HCT116 (cell line): Measurements from ENCODE around the gene ATAD3C. TPM values are rescaled to one million over a fixed set of nuclear protein-coding genes. Genes with fewer than 3 reads are reported as not detected.

Source experiments
- ATAC-seq: fragments of 200-7000 bp; cut with Tn5 transposase; 2 replicates; pipeline ENCODE4 v1.9.1; 2020; ENCODE audit warnings: mild to moderate bottlenecking, moderate library complexity
- BruUV-seq: library from RNA; stranded (reverse); fragments of 400-500 nt; replicated peaks from 2 replicates; lab custom pipeline; 2021; lab: Mats Ljungman, UMichigan
- CTCF ChIA-PET: fragments of 300-600 bp; sonication (Branson Sonifier 250); formaldehyde crosslinking; loops from one replicate; lab custom pipeline; 2021; ENCODE audit warnings: antibody characterized with exemption; lab: Charles Lee
- POLR2A ChIA-PET: fragments of 300-600, 350-600 bp; sonication (Branson Sonifier 250); formaldehyde crosslinking; loops from one replicate; lab custom pipeline; 2021; ENCODE audit warnings: antibody characterized with exemption; lab: Charles Lee
- RAD21 ChIA-PET, 2 experiments: fragments of 300-600 bp; sonication (Branson Sonifier 250); formaldehyde crosslinking; loops; one replicate each; lab custom pipeline; 2023; ENCODE audit warnings: low total read pairs in 2 of 2; ENCODE audit not compliant: uncharacterized antibody in 2 of 2, unreplicated experiment in 2 of 2, low non-redundant PET in 1 of 2; lab: Charles Lee
- DNase-seq: peaks from one replicate; pipeline ENCODE4 v3.0.0-alpha.2; 2010; ENCODE audit warnings: low read depth, low spot score
- H2AFZ ChIP-seq: fragments of 200-600 bp; shearing (Covaris generic), sonication (generic); 2 replicates; pipeline ENCODE4 v1.6.1; 2017; ENCODE audit warnings: low read depth, mixed run types, mixed read lengths, antibody characterized with exemption, low read length; ENCODE audit not compliant: poor library complexity, severe bottlenecking
- H3K27ac ChIP-seq: 2 replicates; pipeline ENCODE4 v1.5.1; 2012; ENCODE audit warnings: low read depth, low read length
- H3K27me3 ChIP-seq: fragments of 200-600 bp; sonication (generic); 2 replicates; pipeline ENCODE4 v1.6.1; 2016; ENCODE audit warnings: mixed run types, low read length, mixed read lengths; ENCODE audit not compliant: insufficient read depth
- H3K36me3 ChIP-seq, 2 experiments: fragments of 200-500 bp in 1 of 2; fragments of 200-600 bp in 1 of 2; sonication (Bioruptor generic) in 1 of 2; sonication (generic) in 1 of 2; 2 replicates each; pipeline versions ENCODE4 v1.5.1 to v1.6.1; 2014 to 2016; ENCODE audit warnings: low read length in 2 of 2, inconsistent platforms in 1 of 2, mixed read lengths in 1 of 2, mixed run types in 1 of 2; ENCODE audit not compliant: insufficient read depth in 2 of 2, control insufficient read depth in 1 of 2
- H3K4me1 ChIP-seq, 2 experiments: fragments of 200-600 bp in 1 of 2; sonication (generic) in 1 of 2; 2 replicates each; pipeline versions ENCODE4 v1.5.1 to v1.6.1; 2012 to 2017; ENCODE audit warnings: low read length in 2 of 2, inconsistent platforms in 1 of 2, mild to moderate bottlenecking in 1 of 2, mixed read lengths in 1 of 2, mixed run types in 1 of 2, moderate library complexity in 1 of 2; ENCODE audit not compliant: insufficient read depth in 2 of 2, control insufficient read depth in 1 of 2
- H3K4me2 ChIP-seq: fragments of 200-600 bp; sonication (generic); 2 replicates; pipeline ENCODE4 v1.6.1; 2017; ENCODE audit warnings: mixed run types, low read length, mixed read lengths
- H3K4me3 ChIP-seq, 2 experiments: fragments of 200-600 bp in 1 of 2; sonication (generic) in 1 of 2; replicated peaks in 1 of 2; 2 replicates each; pipeline ENCODE4 v1.5.1; 2011 to 2016; ENCODE audit warnings: low read length in 2 of 2, control low read depth in 1 of 2, low read depth in 1 of 2, mild to moderate bottlenecking in 1 of 2, mixed read lengths in 1 of 2, mixed run types in 1 of 2
- H3K79me2 ChIP-seq: fragments of 200-600 bp; sonication (generic); 2 replicates; pipeline ENCODE4 v1.6.1; 2017; ENCODE audit warnings: mild to moderate bottlenecking, mixed run types, low read length, moderate library complexity, mixed read lengths; ENCODE audit not compliant: insufficient read depth
- H3K9ac ChIP-seq: fragments of 200-600 bp; sonication (generic); 2 replicates; pipeline ENCODE4 v1.6.1; 2016; ENCODE audit warnings: low read length, mixed read lengths
- H3K9me2 ChIP-seq: fragments of 200-600 bp; sonication (generic), shearing (Covaris generic); 2 replicates; pipeline ENCODE4 v1.6.1; 2017; ENCODE audit warnings: mixed run types, mild to moderate bottlenecking, moderate library complexity; ENCODE audit not compliant: insufficient read depth
- H3K9me3 ChIP-seq, 2 experiments: fragments of 200-500 bp in 1 of 2; fragments of 200-600 bp in 1 of 2; sonication (Bioruptor generic) in 1 of 2; sonication (generic) in 1 of 2; 2 replicates each; pipeline ENCODE4 v1.6.1; 2014 to 2017; ENCODE audit warnings: low read length in 2 of 2, mixed read lengths in 2 of 2, inconsistent platforms in 1 of 2, low read depth in 1 of 2, mild to moderate bottlenecking in 1 of 2, mixed run types in 1 of 2, moderate library complexity in 1 of 2; ENCODE audit not compliant: control insufficient read depth in 1 of 2, insufficient read depth in 1 of 2
- H4K20me1 ChIP-seq: fragments of 200-600 bp; sonication (generic), shearing (Covaris generic); 2 replicates; pipeline ENCODE4 v1.6.1; 2017; ENCODE audit warnings: mixed run types, mild to moderate bottlenecking, moderate library complexity; ENCODE audit not compliant: insufficient read depth
- EGR1 ChIP-seq: IDR thresholded peaks from 2 replicates; pipeline ENCODE4 v1.6.1; 2012; ENCODE audit warnings: low read depth
- EZH2phosphoT487 ChIP-seq: fragments of 200-600 bp; IDR thresholded peaks from 2 replicates; pipeline ENCODE4 v1.6.1; 2018; ENCODE audit warnings: antibody characterized with exemption, borderline replicate concordance
- FOSL1 ChIP-seq: IDR thresholded peaks from 2 replicates; pipeline ENCODE4 v1.6.1; 2012; ENCODE audit warnings: low read depth
- POLR2A ChIP-seq: IDR thresholded peaks from 2 replicates; pipeline ENCODE4 v1.7.0; 2011; ENCODE audit warnings: borderline replicate concordance; ENCODE audit not compliant: insufficient read depth, insufficient read length; ENCODE audit errors: extremely low read depth
- YY1 ChIP-seq: IDR thresholded peaks from 2 replicates; pipeline ENCODE4 v1.6.1; 2011; ENCODE audit warnings: low read length, low read depth, moderate library complexity, mild to moderate bottlenecking; ENCODE audit not compliant: insufficient replicate concordance; ENCODE audit errors: extremely low read depth
- ZFX ChIP-seq: fragments of 450-650 bp; IDR thresholded peaks from 2 replicates; pipeline ENCODE4 v1.6.1; 2017
- ZNF274 ChIP-seq: fragments of 200-500 bp; sonication (Bioruptor generic); IDR thresholded peaks from 2 replicates; pipeline ENCODE4 v1.6.1; 2014; ENCODE audit warnings: mild to moderate bottlenecking, low read depth, low read length, inconsistent platforms
- intact Hi-C: fragments of 100-400 bp; cut with micrococcal nuclease; formaldehyde crosslinking; loops from 2 replicates; pipeline ENCODE4 v1.10.0; 2022
- total RNA-seq: library from RNA; stranded (reverse); gene quantifications from one replicate; pipeline ENCODE4 v1.2.1, GENCODE V29; 2021; ENCODE audit not compliant: unreplicated experiment
- TF ChIP-seq, protein P1 (sequence below): IDR thresholded peaks from 2 replicates; pipeline ENCODE4 v1.6.1; 2012

Gene ATAD3C
- total RNA-seq, 1 experiment from 2014 or later, result 0.61 TPM

DNA sequence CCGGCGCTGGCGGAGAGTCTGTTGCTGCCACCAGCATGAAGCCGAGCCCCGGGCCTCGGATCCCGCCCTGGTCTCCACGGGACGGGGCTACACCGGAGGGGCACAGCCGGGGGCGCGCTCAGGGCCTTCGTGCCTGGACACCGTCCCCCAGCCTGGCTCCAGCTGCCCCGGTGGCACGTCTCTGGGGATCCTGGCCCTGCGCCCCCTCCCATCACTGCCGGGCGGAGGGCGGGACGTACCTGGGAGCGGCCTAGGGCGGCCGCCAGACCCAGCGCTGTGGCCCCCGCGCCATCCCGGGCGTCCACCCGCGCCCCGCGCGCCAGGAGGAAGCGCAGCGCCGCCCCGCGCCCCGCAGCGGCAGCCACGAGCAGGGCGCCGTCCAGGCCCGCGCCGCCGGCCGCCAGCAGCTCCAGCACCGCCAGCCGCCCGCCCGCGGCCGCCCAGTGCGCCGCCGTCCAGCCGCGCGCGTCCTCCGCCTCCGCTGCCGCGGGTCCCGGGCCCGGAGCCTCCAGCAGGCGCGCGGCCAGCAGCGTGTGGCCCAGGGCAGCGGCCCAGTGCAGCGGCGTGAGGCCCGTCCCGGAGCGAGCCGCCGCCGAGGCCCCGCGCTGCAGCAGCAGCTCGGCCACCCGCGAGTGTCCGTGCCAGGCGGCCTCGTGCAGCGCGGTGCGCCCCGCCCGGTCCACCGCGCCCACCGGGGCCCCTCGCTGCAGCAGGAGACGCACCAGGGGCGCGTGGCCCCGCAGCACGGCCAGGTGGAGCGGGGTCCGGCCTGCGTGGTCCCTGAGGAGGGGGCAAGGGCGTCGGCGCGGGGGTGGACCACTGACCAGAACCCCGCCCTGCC lies 29.5 kb upstream of the ATAD3C start:
- Histone ChIP-seq H3K27ac (no peak overlapping the region), H3K9me3 (no peaks in the 10 kb centered on the region), H3K4me1 (peaks cover 14 to 30% of the 10 kb centered on the region in 2 experiments), H3K79me2 (no peaks in the 10 kb centered on the region), H3K9me2 (no peaks in the 10 kb centered on the region), H3K9ac (no peak overlapping the region), H3K4me3 (no peak overlapping the region), H3K36me3 (no peaks in the 10 kb centered on the region), H3K27me3 (no peaks in the 10 kb centered on the region), H3K4me2 (no peak overlapping the region), H2AFZ (no peak overlapping the region), H4K20me1 (no peaks in the 10 kb centered on the region)
- CTCF ChIA-PET, result no interaction called here
- no TSS peak for BruUV-seq
- intact Hi-C loops, result no loop called here
- TF ChIP-seq ZFX (no peak), YY1 (no peak), ZNF274 (no peak), EZH2phosphoT487 (no peak)
- DNase-seq, result no peak
- POLR2A ChIA-PET, result no interaction called here
- no peak for ATAC-seq
- RAD21 ChIA-PET, result no interaction called here

DNA sequence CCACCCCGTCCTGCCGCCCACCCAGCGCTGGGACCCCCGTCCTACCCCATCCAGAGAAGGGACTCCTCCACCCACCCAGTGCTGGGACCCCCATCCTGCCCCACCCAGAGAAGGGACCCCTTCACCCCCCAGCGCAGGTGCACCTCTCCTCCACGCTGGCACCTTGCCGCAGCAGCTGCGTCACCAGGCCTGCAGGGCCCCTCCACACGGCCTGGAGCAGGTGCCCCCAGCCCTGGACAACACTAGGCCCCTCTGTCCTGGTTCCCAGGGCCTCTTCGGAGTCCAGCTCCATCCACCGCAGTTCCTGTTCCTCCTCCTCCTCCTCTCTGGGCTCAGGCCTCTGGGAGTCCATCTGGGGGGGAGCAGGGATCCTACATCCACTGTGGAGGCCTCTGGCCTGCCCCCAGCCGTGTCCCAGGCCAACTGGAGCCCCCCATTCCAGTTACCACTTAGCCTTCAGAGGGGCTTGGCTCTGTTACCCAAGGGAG lies 28.8 kb upstream of the ATAD3C start:
- DNase-seq (no peak), ATAC-seq (no peak)
- TF ChIP-seq POLR2A (no peak), EGR1 (no peak), YY1 (no peak), FOSL1 (no peak)
- TF ChIP-seq, protein P1, sequence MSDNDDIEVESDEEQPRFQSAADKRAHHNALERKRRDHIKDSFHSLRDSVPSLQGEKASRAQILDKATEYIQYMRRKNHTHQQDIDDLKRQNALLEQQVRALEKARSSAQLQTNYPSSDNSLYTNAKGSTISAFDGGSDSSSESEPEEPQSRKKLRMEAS, result no peak
- POLR2A ChIA-PET, result no interaction called here
- CTCF ChIA-PET, result no interaction called here
- H3K9me3 ChIP-seq, result no peaks in the 10 kb centered on the region
- intact Hi-C loops, result no loop called here
- no peaks in the 10 kb centered on the region for H3K79me2 ChIP-seq
- no TSS peak for BruUV-seq
- no peaks in the 10 kb centered on the region for H3K9me2 ChIP-seq
- H3K4me1 ChIP-seq, result peaks cover 14 to 32% of the 10 kb centered on the region in 2 experiments
- no peak overlapping the region for H3K4me3 ChIP-seq
- no peaks in the 10 kb centered on the region for H3K36me3 ChIP-seq
- RAD21 ChIA-PET, result no interaction called here
- H3K27ac ChIP-seq, result no peak overlapping the region; the same call in 1 of the 2 replicates
- H3K9ac ChIP-seq, result no peak overlapping the region
- no peaks in the 10 kb centered on the region for H4K20me1 ChIP-seq
- no peak overlapping the region for H2AFZ ChIP-seq
- no peak overlapping the region for H3K4me2 ChIP-seq
- H3K27me3 ChIP-seq, result no peaks in the 10 kb centered on the region
